Stimulated activated CD4-positive, alpha-beta T cell treated with anti-CD3 and anti-CD28 coated beads, Interleukin-15, amount 100 ng/mL, for 1 hour (primary cell): ENCODE results near the gene TGM1.
A peak's percentile ranks its signal among the peaks of the same experiment; 100 is the strongest.

Experiments
- DNase-seq, 2 donors: peaks; one replicate each; pipeline ENCODE4 v3.0.0-alpha.2; 2020; ENCODE audit warnings: low read depth in 1 of 2, low spot score in 1 of 2

The TGM1 gene

GRCh38 chr14:24271134-24271833, 8.3 kb upstream of the TGM1 start, which contains the start of gene RABGGTA:
TSS of gene RABGGTA (minus strand) at chr14:24271597. CDS start at chr14:24271115, 482 bp downstream.
- peak; percentile 82 to 83 for DNase-seq

GRCh38 chr14:24270537-24271133, 7.7 kb upstream of the TGM1 start:
- no peak for DNase-seq

GRCh38 chr14:24269910-24270536, 7.0 kb upstream of the TGM1 start:
- no peak for DNase-seq

- no peak for DNase-seq
These were observed 6.4 kb upstream of the TGM1 start for GRCh38 chr14:24269368-24269767.

GRCh38 chr14:24268225-24268624, 5.2 kb upstream of the TGM1 start:
- no peak for DNase-seq

- no peak for DNase-seq
These were observed 4.5 kb upstream of the TGM1 start for GRCh38 chr14:24267516-24267915.

GRCh38 chr14:24266344-24267244, 3.6 kb upstream of the TGM1 start:
- no peak for DNase-seq

- DNase-seq = no peak
These were observed 1.3 kb upstream of the TGM1 start for GRCh38 chr14:24264298-24264697.

- DNase-seq = no peak
These were observed 871 bp upstream of the TGM1 start for GRCh38 chr14:24263848-24264247.

- no peak for DNase-seq
These were observed 1.0 kb downstream of the TGM1 start for GRCh38 chr14:24261969-24262327.

GRCh38 chr14:24261256-24261968, 1.6 kb downstream of the TGM1 start:
- DNase-seq = no peak

- no peak for DNase-seq
These were observed 2.2 kb downstream of the TGM1 start for GRCh38 chr14:24260780-24261157.

GRCh38 chr14:24260026-24260779, 2.8 kb downstream of the TGM1 start:
- no peak for DNase-seq

- DNase-seq = no peak
These were observed 3.5 kb downstream of the TGM1 start for GRCh38 chr14:24259282-24260025.

GRCh38 chr14:24258548-24259265, 4.3 kb downstream of the TGM1 start:
- DNase-seq = no peak

GRCh38 chr14:24258119-24258518, 4.9 kb downstream of the TGM1 start:
- DNase-seq = no peak

GRCh38 chr14:24256960-24257359, 6.0 kb downstream of the TGM1 start:
- no peak for DNase-seq

GRCh38 chr14:24255931-24256711, 6.9 kb downstream of the TGM1 start:
- no peak for DNase-seq
